BLaER1 treated with 17β-estradiol and CSF1 and Interleukin-3, amounts not matched to agents 10 nM and 100 nM (cell line): ENCODE data around the gene CACNB2.
"Not testable (repeated sequence)": the region's sequence is repeated elsewhere in the genome, so short reads cannot be mapped to it uniquely, and the experiment has no call there.

Experiments
- H3K27ac ChIP-seq, 11 experiments: shearing (Covaris generic); formaldehyde crosslinking; 2 replicates each; pipeline ENCODE4 v1.8.1; 2022
- H3K27me3 ChIP-seq, 11 experiments: shearing (Covaris generic); formaldehyde crosslinking; 2 replicates each; pipeline ENCODE4 v1.8.1; 2022
- H3K36me3 ChIP-seq, 11 experiments: shearing (Covaris generic); formaldehyde crosslinking; 2 replicates each; pipeline ENCODE4 v1.8.1; 2022
- H3K4me1 ChIP-seq, 10 experiments: shearing (Covaris generic); formaldehyde crosslinking; 2 replicates each; pipeline ENCODE4 v1.8.1; 2022
- H3K4me2 ChIP-seq, 11 experiments: shearing (Covaris generic); formaldehyde crosslinking; 2 replicates each; pipeline ENCODE4 v1.8.1; 2022
- H3K4me3 ChIP-seq, 10 experiments: shearing (Covaris generic); formaldehyde crosslinking; 2 replicates each; pipeline ENCODE4 v1.8.1; 2022
- H3K9ac ChIP-seq, 11 experiments: shearing (Covaris generic); formaldehyde crosslinking; 2 replicates each; pipeline ENCODE4 v1.8.1; 2022
- H3K9me3 ChIP-seq, 11 experiments: shearing (Covaris generic); formaldehyde crosslinking; replicated peaks in 1 of 11; 2 replicates each; pipeline ENCODE4 v1.8.1; 2022
- H4K20me1 ChIP-seq, 11 experiments: shearing (Covaris generic); formaldehyde crosslinking; 2 replicates each; pipeline ENCODE4 v1.8.1; 2022
- Cebpa-rat ChIP-seq, 11 experiments: shearing (Covaris generic); IDR thresholded peaks; 2 replicates each; pipeline ENCODE4 v1.8.1; 2022

CACNB2 gene

GRCh38 chr10:18423058-18423637 lies 282.9 kb downstream of the CACNB2 start:
- no peaks in the 10 kb centered on the region for H4K20me1 ChIP-seq
- no peak overlapping the region for H3K9ac ChIP-seq
- H3K4me3 ChIP-seq, result no peak overlapping the region
- no peaks in the 10 kb centered on the region for H3K27me3 ChIP-seq
- no peak overlapping the region for H3K4me2 ChIP-seq
- no peak for TF ChIP-seq Cebpa-rat (IDR thresholded peaks at IDR 0.05)
- peaks cover 0 to 3% (median 0%) of the 10 kb centered on the region in 11 experiments; a peak in 6 of 22 replicates for H3K9me3 ChIP-seq
- no peak overlapping the region for H3K27ac ChIP-seq
- no peaks in the 10 kb centered on the region for H3K36me3 ChIP-seq
- peaks cover 11 to 15% (median 13%) of the 10 kb centered on the region in 10 experiments for H3K4me1 ChIP-seq

GRCh38 chr10:18424200-18424599 lies 284.0 kb downstream of the CACNB2 start:
- H3K4me2 ChIP-seq, result no peak overlapping the region
- H3K27ac ChIP-seq, result no peak overlapping the region
- no peaks in the 10 kb centered on the region for H3K36me3 ChIP-seq
- no peaks in the 10 kb centered on the region for H3K9me3 ChIP-seq
- H4K20me1 ChIP-seq, result no peaks in the 10 kb centered on the region
- H3K9ac ChIP-seq, result no peak overlapping the region
- no peaks in the 10 kb centered on the region for H3K27me3 ChIP-seq
- no peak overlapping the region for H3K4me3 ChIP-seq
- no peak for TF ChIP-seq Cebpa-rat (IDR thresholded peaks at IDR 0.05)
- H3K4me1 ChIP-seq, result peaks cover under 1 to 6% (median 3%) of the 10 kb centered on the region in 10 experiments; a peak in 18 of 20 replicates

- H4K20me1 ChIP-seq, result no peaks in the 10 kb centered on the region
- H3K4me3 ChIP-seq, result no peak overlapping the region
- H3K36me3 ChIP-seq, result no peaks in the 10 kb centered on the region
- TF ChIP-seq Cebpa-rat (IDR thresholded peaks at IDR 0.05), result no peak
- H3K27me3 ChIP-seq, result no peaks in the 10 kb centered on the region
- no peak overlapping the region for H3K4me2 ChIP-seq
- H3K4me1 ChIP-seq, result peaks cover 0 to 7% (median 0%) of the 10 kb centered on the region in 10 experiments; a peak in 1 of 20 replicates
- H3K27ac ChIP-seq, result no peak overlapping the region
- H3K9me3 ChIP-seq, result no peaks in the 10 kb centered on the region
- no peak overlapping the region for H3K9ac ChIP-seq
Observed at GRCh38 chr10:18429335-18429734, 289.1 kb downstream of the CACNB2 start.

GRCh38 chr10:18436902-18437301 lies 296.7 kb downstream of the CACNB2 start:
- H3K36me3 ChIP-seq, result no peaks in the 10 kb centered on the region
- H4K20me1 ChIP-seq, result no peaks in the 10 kb centered on the region
- no peak for TF ChIP-seq Cebpa-rat (IDR thresholded peaks at IDR 0.05)
- H3K9ac ChIP-seq, result no peak overlapping the region
- no peak overlapping the region for H3K27ac ChIP-seq
- H3K4me2 ChIP-seq, result no peak overlapping the region
- no peak overlapping the region for H3K4me3 ChIP-seq
- H3K27me3 ChIP-seq, result no peaks in the 10 kb centered on the region
- H3K4me1 ChIP-seq, result no peaks in the 10 kb centered on the region
- peaks cover 0 to 9% (median 0%) of the 10 kb centered on the region in 11 experiments; a peak in 2 of 22 replicates for H3K9me3 ChIP-seq

GRCh38 chr10:18437486-18437885 lies 297.3 kb downstream of the CACNB2 start:
- no peak for TF ChIP-seq Cebpa-rat (IDR thresholded peaks at IDR 0.05)
- Histone ChIP-seq H3K9me3 (peaks cover 0 to 12% (median 0%) of the 10 kb centered on the region in 11 experiments; a peak in 2 of 22 replicates), H3K4me2 (no peak overlapping the region), H4K20me1 (no peaks in the 10 kb centered on the region), H3K4me1 (no peaks in the 10 kb centered on the region), H3K36me3 (no peaks in the 10 kb centered on the region), H3K4me3 (no peak overlapping the region), H3K9ac (no peak overlapping the region), H3K27ac (no peak overlapping the region), H3K27me3 (no peaks in the 10 kb centered on the region)

- no peaks in the 10 kb centered on the region for H4K20me1 ChIP-seq
- TF ChIP-seq Cebpa-rat (IDR thresholded peaks at IDR 0.05), result no peak
- no peak overlapping the region for H3K4me3 ChIP-seq
- peaks cover 0 to 12% (median 2%) of the 10 kb centered on the region in 11 experiments; a peak in 3 of 22 replicates for H3K9me3 ChIP-seq
- no peaks in the 10 kb centered on the region for H3K27me3 ChIP-seq
- H3K9ac ChIP-seq, result no peak overlapping the region
- no peak overlapping the region for H3K4me2 ChIP-seq
- H3K36me3 ChIP-seq, result no peaks in the 10 kb centered on the region
- H3K4me1 ChIP-seq, result no peaks in the 10 kb centered on the region
- no peak overlapping the region for H3K27ac ChIP-seq
Observed at GRCh38 chr10:18438361-18439126, 298.3 kb downstream of the CACNB2 start.

- no peak for TF ChIP-seq Cebpa-rat (IDR thresholded peaks at IDR 0.05)
Observed at GRCh38 chr10:18439601-18440000, 299.4 kb downstream of the CACNB2 start.

GRCh38 chr10:18445635-18446034 lies 305.4 kb downstream of the CACNB2 start:
- not testable (repeated sequence) for H3K4me2 ChIP-seq, H3K27me3 ChIP-seq, H3K27ac ChIP-seq, H3K9ac ChIP-seq, H3K36me3 ChIP-seq, H3K4me3 ChIP-seq, H4K20me1 ChIP-seq
- peaks cover 0 to 31% (median 5%) of the 10 kb centered on the region in 11 experiments; a peak in 11 of 22 replicates for H3K9me3 ChIP-seq
- peaks cover 12 to 18% (median 15%) of the 10 kb centered on the region in 10 experiments for H3K4me1 ChIP-seq

More at GRCh38 chr10:18439601-18440000, 299.4 kb downstream of the CACNB2 start:
- Histone ChIP-seq H3K27ac (no peak overlapping the region), H3K9me3 (peaks cover 0 to 17% (median 6%) of the 10 kb centered on the region in 11 experiments; a peak in 10 of 22 replicates), H3K27me3 (no peaks in the 10 kb centered on the region), H4K20me1 (no peaks in the 10 kb centered on the region), H3K9ac (no peak overlapping the region), H3K4me1 (no peaks in the 10 kb centered on the region), H3K4me3 (no peak overlapping the region), H3K36me3 (no peaks in the 10 kb centered on the region), H3K4me2 (no peak overlapping the region)

GRCh38 chr10:18446205-18446604 lies 306.0 kb downstream of the CACNB2 start:
- no peak overlapping the region for H3K4me3 ChIP-seq
- H3K4me2 ChIP-seq, result no peak overlapping the region
- H3K36me3 ChIP-seq, result no peaks in the 10 kb centered on the region
- H3K27ac ChIP-seq, result no peak overlapping the region
- no peak overlapping the region for H3K9ac ChIP-seq
- H3K9me3 ChIP-seq, result peaks cover 0 to 31% (median 5%) of the 10 kb centered on the region in 11 experiments; a peak in 11 of 22 replicates
- no peaks in the 10 kb centered on the region for H3K27me3 ChIP-seq
- no peaks in the 10 kb centered on the region for H4K20me1 ChIP-seq
- H3K4me1 ChIP-seq, result peaks cover 12 to 22% (median 19%) of the 10 kb centered on the region in 10 experiments
- no peak for TF ChIP-seq Cebpa-rat (IDR thresholded peaks at IDR 0.05)
